ENCODE measurements around the gene MAP7.

MAP7 gene

GRCh38 chr6:136421537-136422158 lies 128.6 kb downstream of the MAP7 start:
- no peak overlapping the region for H3K4me3 ChIP-seq (ENCODE audit: low read depth, low read length)
- TF ChIP-seq, protein P1, sequence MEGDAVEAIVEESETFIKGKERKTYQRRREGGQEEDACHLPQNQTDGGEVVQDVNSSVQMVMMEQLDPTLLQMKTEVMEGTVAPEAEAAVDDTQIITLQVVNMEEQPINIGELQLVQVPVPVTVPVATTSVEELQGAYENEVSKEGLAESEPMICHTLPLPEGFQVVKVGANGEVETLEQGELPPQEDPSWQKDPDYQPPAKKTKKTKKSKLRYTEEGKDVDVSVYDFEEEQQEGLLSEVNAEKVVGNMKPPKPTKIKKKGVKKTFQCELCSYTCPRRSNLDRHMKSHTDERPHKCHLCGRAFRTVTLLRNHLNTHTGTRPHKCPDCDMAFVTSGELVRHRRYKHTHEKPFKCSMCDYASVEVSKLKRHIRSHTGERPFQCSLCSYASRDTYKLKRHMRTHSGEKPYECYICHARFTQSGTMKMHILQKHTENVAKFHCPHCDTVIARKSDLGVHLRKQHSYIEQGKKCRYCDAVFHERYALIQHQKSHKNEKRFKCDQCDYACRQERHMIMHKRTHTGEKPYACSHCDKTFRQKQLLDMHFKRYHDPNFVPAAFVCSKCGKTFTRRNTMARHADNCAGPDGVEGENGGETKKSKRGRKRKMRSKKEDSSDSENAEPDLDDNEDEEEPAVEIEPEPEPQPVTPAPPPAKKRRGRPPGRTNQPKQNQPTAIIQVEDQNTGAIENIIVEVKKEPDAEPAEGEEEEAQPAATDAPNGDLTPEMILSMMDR (IDR thresholded peaks at IDR 0.05; ENCODE audit: insufficient read depth, low read depth, low read length, missing control alignments): no peak
- no peak for DNase-seq (ENCODE audit: low read depth)

DNA sequence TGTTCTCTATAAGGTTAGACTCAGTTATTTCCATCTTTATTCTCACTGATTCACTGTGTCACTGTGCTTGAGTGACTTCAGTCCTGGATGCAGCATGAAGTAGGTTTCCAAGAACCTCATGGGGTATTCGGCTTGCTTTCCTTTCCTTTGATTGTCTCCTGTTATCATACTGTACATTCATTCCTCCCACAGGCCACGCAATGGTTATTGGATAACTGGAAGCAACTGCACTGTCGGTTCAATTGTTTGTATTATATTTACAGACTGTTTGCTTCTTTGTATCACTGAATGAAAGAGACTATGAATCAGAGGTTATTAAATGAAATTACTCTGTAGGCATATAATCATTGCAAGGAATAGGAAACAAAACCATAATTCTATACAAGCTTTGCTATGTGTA lies 129.4 kb downstream of the MAP7 start:
- DNase-seq (ENCODE audit: low read depth): no peak
- H3K4me3 ChIP-seq (ENCODE audit: low read depth, low read length): no peak overlapping the region

DNA sequence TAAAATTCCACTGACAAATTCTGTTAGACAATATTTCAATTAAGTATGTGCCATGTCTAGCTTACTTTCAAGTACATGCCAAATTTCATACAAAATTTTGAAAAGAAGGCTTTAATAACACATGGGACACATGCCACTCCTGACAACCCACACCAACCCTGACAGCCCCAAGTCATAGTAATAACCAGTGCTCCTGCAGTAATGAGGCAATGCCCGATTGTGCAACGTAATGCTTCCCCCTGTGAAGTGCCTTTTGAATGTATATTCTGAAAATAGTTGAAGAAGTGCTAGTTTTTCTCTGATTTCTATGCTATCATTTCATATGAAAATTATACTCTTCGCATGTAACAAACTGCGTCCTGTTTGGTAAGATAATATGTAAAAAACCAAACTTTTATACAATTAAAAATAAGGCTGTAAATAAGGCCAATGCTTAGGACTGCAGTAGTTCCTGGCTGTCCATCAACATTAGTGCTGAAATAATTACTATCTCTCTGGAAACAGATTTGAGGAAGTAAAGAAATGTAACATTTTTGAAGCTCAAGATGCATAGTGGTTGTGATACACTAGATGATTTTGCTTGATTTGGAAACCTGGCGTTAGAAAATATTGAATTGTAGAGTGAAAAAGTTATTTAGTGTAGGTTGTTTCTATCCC lies 134.7 kb downstream of the MAP7 start:
- H3K4me3 ChIP-seq (ENCODE audit: low read depth, low read length): no peak overlapping the region
- TF ChIP-seq, protein P1 (IDR thresholded peaks at IDR 0.05; ENCODE audit: insufficient read depth, low read depth, low read length, missing control alignments): no peak
- DNase-seq (ENCODE audit: low read depth): no peak

More for the DNA sequence above, 129.4 kb downstream of the MAP7 start:
- TF ChIP-seq, protein P1 (IDR thresholded peaks at IDR 0.05; ENCODE audit: insufficient read depth, low read depth, low read length, missing control alignments): no peak

DNA sequence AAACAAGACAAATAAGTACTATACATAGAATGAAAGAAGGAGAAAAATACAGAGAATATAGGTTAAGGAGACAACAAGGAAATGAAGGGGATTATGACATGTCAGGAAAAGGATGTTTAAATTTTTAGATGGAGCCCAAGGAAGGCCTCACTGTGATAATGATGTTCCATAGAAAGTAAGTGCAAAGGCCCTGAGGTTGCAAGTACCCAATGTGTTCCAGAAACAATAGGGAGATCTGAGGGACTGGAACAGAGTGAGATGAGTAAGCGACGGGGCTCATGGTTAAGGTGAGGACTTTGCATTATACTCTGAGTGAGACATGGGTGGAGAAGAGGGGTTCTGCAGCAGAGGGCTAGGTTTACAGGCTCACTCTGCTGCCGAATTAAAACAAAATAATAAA lies 137.8 kb downstream of the MAP7 start:
- H3K4me3 ChIP-seq (ENCODE audit: low read depth, low read length): no peak overlapping the region
- no peak for DNase-seq (ENCODE audit: low read depth)
- TF ChIP-seq, protein P1 (IDR thresholded peaks at IDR 0.05; ENCODE audit: insufficient read depth, low read depth, low read length, missing control alignments): no peak

DNA sequence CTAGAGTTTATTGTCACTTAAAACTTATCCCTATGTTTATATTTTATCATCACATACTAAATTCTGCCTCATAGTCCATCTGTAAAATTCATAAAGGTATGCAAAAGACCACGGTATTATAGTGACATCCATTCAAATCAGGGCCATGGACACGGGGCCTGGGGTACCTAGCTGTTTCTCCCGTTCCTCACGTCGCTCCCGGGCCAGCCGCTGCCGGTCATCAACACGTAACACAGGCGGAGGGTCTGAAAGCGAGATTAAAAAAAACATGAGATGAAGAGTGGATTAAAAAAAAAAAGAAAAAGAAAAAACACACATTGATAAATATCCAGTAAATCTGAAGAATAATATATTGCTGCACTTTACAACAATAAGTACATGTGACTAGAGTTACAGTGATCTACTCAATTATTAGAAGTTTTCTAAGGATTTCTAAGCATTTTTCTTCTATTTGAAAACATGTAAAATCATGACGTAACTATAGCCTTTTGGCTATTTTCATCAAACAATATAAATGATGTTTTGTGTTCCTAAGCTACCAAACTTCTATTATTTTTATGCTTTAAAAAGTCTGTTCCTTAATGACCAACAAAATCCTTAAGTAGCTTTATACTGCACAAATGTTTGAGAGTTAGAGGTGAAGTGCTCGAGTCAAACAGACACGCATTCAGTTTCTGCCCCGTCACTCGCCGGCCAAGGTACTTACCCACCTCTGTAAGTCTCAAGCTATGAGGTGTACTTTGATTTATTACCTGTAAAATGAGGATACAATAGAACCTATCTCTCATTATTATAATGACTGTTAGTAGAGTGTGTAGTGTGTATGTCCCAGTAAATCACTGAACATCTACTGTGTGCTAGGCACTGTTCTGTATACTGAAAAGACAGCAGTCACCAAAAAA lies 138.5 kb downstream of the MAP7 start:
- DNase-seq (ENCODE audit: low read depth): no peak
- TF ChIP-seq, protein P1 (IDR thresholded peaks at IDR 0.05; ENCODE audit: insufficient read depth, low read depth, low read length, missing control alignments): no peak
- no peak overlapping the region for H3K4me3 ChIP-seq (ENCODE audit: low read depth, low read length)

DNA sequence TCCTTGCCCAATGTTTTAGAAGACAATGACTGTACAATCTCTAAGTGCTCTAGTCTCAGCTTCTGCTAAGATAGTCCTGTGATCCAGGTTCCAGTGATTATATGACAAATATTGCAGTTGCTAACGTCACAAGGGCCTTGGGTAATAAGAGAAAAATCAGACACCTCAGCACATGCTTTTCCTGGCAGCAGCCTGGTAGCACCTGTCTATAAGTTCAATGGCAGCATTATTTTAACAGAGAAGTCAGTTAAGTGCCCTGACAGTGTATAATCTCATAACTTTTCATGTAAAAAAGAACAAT lies 139.2 kb downstream of the MAP7 start:
- no peak overlapping the region for H3K4me3 ChIP-seq (ENCODE audit: low read depth, low read length)
- TF ChIP-seq, protein P1 (IDR thresholded peaks at IDR 0.05; ENCODE audit: insufficient read depth, low read depth, low read length, missing control alignments): no peak
- no peak for DNase-seq (ENCODE audit: low read depth)

All from GM12865 (cell line).